WERI-Rb-1 (cell line): ENCODE measurements around the gene HMGB1.

Source experiments
- DNase-seq: peaks from one replicate; pipeline ENCODE4 v3.0.0-alpha.2; 2020
- H3K27ac ChIP-seq: fragments of 250-450 bp; sonication (Bioruptor Pico); 2 replicates; pipeline ENCODE4 v1.5.1; 2020; ENCODE audit warnings: mild to moderate bottlenecking, moderate library complexity
- H3K27me3 ChIP-seq: fragments of 250-450 bp; sonication (Bioruptor Pico); 2 replicates; pipeline ENCODE4 v1.5.1; 2021; ENCODE audit warnings: mild to moderate bottlenecking, low read depth, moderate library complexity; ENCODE audit not compliant: insufficient read depth, severe bottlenecking
- H3K36me3 ChIP-seq: fragments of 250-450 bp; sonication (Bioruptor Pico); 2 replicates; pipeline ENCODE4 v1.5.1; 2020; ENCODE audit warnings: mild to moderate bottlenecking, moderate library complexity
- H3K4me3 ChIP-seq: 2 replicates; pipeline ENCODE4 v1.5.1; 2011; ENCODE audit warnings: low read depth, mild to moderate bottlenecking, control low read depth, low read length
- H3K9me3 ChIP-seq: fragments of 250-450 bp; sonication (Bioruptor Pico); 2 replicates; pipeline ENCODE4 v1.5.1; 2021; ENCODE audit warnings: mild to moderate bottlenecking, moderate library complexity; ENCODE audit not compliant: severe bottlenecking
- CTCF ChIP-seq: IDR thresholded peaks from 2 replicates; pipeline ENCODE4 v1.5.1; 2011; ENCODE audit warnings: low read depth, mild to moderate bottlenecking, control low read depth, inconsistent platforms, low read length

The HMGB1 gene

GRCh38 chr13:30408319-30409101 lies 57.2 kb downstream of the HMGB1 start:
- H3K27me3 ChIP-seq: no peaks in the 10 kb centered on the region
- no peaks in the 10 kb centered on the region for H3K9me3 ChIP-seq
- no peak overlapping the region for H3K27ac ChIP-seq
- no peak for TF ChIP-seq CTCF
- H3K4me3 ChIP-seq: no peak overlapping the region
- DNase-seq: no peak
- no peaks in the 10 kb centered on the region for H3K36me3 ChIP-seq

- H3K9me3 ChIP-seq: no peaks in the 10 kb centered on the region
- H3K27ac ChIP-seq: no peak overlapping the region
- H3K27me3 ChIP-seq: no peaks in the 10 kb centered on the region
- no peaks in the 10 kb centered on the region for H3K36me3 ChIP-seq
- no peak overlapping the region for H3K4me3 ChIP-seq
- TF ChIP-seq CTCF: no peak
- no peak for DNase-seq
Measured at GRCh38 chr13:30406779-30407416, 58.8 kb downstream of the HMGB1 start.
